WTC11 (cell line): Measurements from ENCODE around the gene KIF6. TPM values are rescaled to one million over a fixed set of nuclear protein-coding genes. Genes with fewer than 3 reads are reported as not detected.
A peak's percentile ranks its signal among the peaks of the same experiment; 100 is the strongest.

ENCODE experiments used
- ATAC-seq: fragments of 200-7000 bp; cut with Tn5 transposase; 2 replicates; pipeline ENCODE4 v1.10.0; 2021; ENCODE audit warnings: mild to moderate bottlenecking, moderate library complexity
- Bru-seq: library from RNA; stranded (reverse); fragments of 400-500 nt; gene quantifications from one replicate; lab custom pipeline; 2021; lab: Mats Ljungman, UMichigan
- CTCF ChIA-PET: fragments of 300-600 bp; sonication (Branson Sonifier 250); formaldehyde crosslinking; loops from one replicate; lab custom pipeline; 2021; ENCODE audit warnings: antibody characterized with exemption; lab: Charles Lee
- POLR2A ChIA-PET: fragments of 350-600 bp; sonication (Branson Sonifier 250); formaldehyde crosslinking; loops from one replicate; lab custom pipeline; 2021; ENCODE audit warnings: antibody characterized with exemption; lab: Charles Lee
- DNase-seq: peaks from one replicate; pipeline ENCODE4 v3.0.0; 2021; ENCODE audit warnings: low spot score
- H3K27ac Mint-ChIP-seq: 2 replicates; pipeline ENCODE4 v1.8.0; 2021; ENCODE audit warnings: mixed read lengths
- H3K27me3 Mint-ChIP-seq: 2 replicates; pipeline ENCODE4 v1.8.0; 2021; ENCODE audit warnings: low read depth, mild to moderate bottlenecking, moderate library complexity, mixed read lengths
- H3K36me3 Mint-ChIP-seq: 2 replicates; pipeline ENCODE4 v1.8.0; 2021; ENCODE audit warnings: mixed read lengths
- H3K4me1 Mint-ChIP-seq: 2 replicates; pipeline ENCODE4 v1.8.0; 2022; ENCODE audit warnings: mixed read lengths
- H3K4me3 Mint-ChIP-seq: 2 replicates; pipeline ENCODE4 v1.8.0; 2021; ENCODE audit warnings: mild to moderate bottlenecking, moderate library complexity, mixed read lengths
- H3K9me3 Mint-ChIP-seq: 2 replicates; pipeline ENCODE4 v1.8.0; 2021; ENCODE audit warnings: mixed read lengths
- ATF1 ChIP-seq: sonication (generic); formaldehyde crosslinking; IDR thresholded peaks from 2 replicates; pipeline ENCODE4 v1.8.1; 2023; ENCODE audit warnings: mild to moderate bottlenecking, moderate library complexity, missing genetic modification reagents
- FOXJ3 ChIP-seq: sonication (generic); formaldehyde crosslinking; IDR thresholded peaks from 2 replicates; pipeline ENCODE4 v1.9.0; 2021; ENCODE audit warnings: missing genetic modification reagents, mild to moderate bottlenecking, borderline replicate concordance
- FOXK1 ChIP-seq: sonication (generic); formaldehyde crosslinking; IDR thresholded peaks from 2 replicates; pipeline ENCODE4 v1.8.0; 2022; ENCODE audit warnings: mild to moderate bottlenecking, moderate library complexity, missing genetic modification reagents
- FOXP1 ChIP-seq: sonication (generic); formaldehyde crosslinking; IDR thresholded peaks from 2 replicates; pipeline ENCODE4 v1.8.0; 2022; ENCODE audit warnings: missing genetic modification reagents, mild to moderate bottlenecking, moderate library complexity, borderline replicate concordance
- GRHL2 ChIP-seq: fragments of 250-450 bp; sonication (Bioruptor Pico); IDR thresholded peaks from 2 replicates; pipeline ENCODE4 v1.8.0; 2022; ENCODE audit warnings: mild to moderate bottlenecking, moderate library complexity; ENCODE audit not compliant: insufficient replicate concordance, severe bottlenecking
- HMGXB4 ChIP-seq: sonication (generic); formaldehyde crosslinking; IDR thresholded peaks from 2 replicates; pipeline ENCODE4 v1.8.1; 2023; ENCODE audit warnings: mild to moderate bottlenecking, moderate library complexity, missing genetic modification reagents
- IRF2 ChIP-seq: sonication (generic); formaldehyde crosslinking; IDR thresholded peaks from 2 replicates; pipeline ENCODE4 v1.8.0; 2022; ENCODE audit warnings: low read depth, missing genetic modification reagents, borderline replicate concordance
- KAT7 ChIP-seq: sonication (generic); formaldehyde crosslinking; IDR thresholded peaks from 2 replicates; pipeline ENCODE4 v1.8.1; 2023; ENCODE audit warnings: missing genetic modification reagents, mild to moderate bottlenecking, borderline replicate concordance
- MAX ChIP-seq: sonication (generic); formaldehyde crosslinking; IDR thresholded peaks from 2 replicates; pipeline ENCODE4 v1.8.0; 2022; ENCODE audit warnings: mild to moderate bottlenecking, missing genetic modification reagents
- NR3C1 ChIP-seq: sonication (generic); formaldehyde crosslinking; conservative IDR thresholded peaks from 2 replicates; pipeline ENCODE4 v1.8.1; 2023; ENCODE audit warnings: low read depth, mild to moderate bottlenecking, missing genetic modification reagents
- PRRX2 ChIP-seq: fragments of 250-450 bp; sonication (Bioruptor Pico); IDR thresholded peaks from 2 replicates; pipeline ENCODE4 v1.8.0; 2021; ENCODE audit warnings: mild to moderate bottlenecking
- SMAD3 ChIP-seq: sonication (generic); formaldehyde crosslinking; IDR thresholded peaks from 2 replicates; pipeline ENCODE4 v1.8.0; 2022; ENCODE audit warnings: missing genetic modification reagents, mild to moderate bottlenecking, borderline replicate concordance
- STAT6 ChIP-seq: sonication (generic); formaldehyde crosslinking; conservative IDR thresholded peaks from 2 replicates; pipeline ENCODE4 v1.8.1; 2023; ENCODE audit warnings: mild to moderate bottlenecking, low read depth, missing genetic modification reagents, moderate library complexity
- TEAD1 ChIP-seq: sonication (generic); formaldehyde crosslinking; IDR thresholded peaks from 2 replicates; pipeline ENCODE4 v1.8.0; 2022; ENCODE audit warnings: mild to moderate bottlenecking, missing genetic modification reagents
- ZBTB21 ChIP-seq: sonication (generic); formaldehyde crosslinking; IDR thresholded peaks from 2 replicates; pipeline ENCODE4 v1.8.1; 2023; ENCODE audit warnings: mild to moderate bottlenecking, missing genetic modification reagents, borderline replicate concordance
- ZMAT4 ChIP-seq: fragments of 250-450 bp; sonication (Bioruptor Pico); IDR thresholded peaks from 2 replicates; pipeline ENCODE4 v1.9.0; 2021; ENCODE audit warnings: mild to moderate bottlenecking
- ZNF219 ChIP-seq: sonication (generic); formaldehyde crosslinking; IDR thresholded peaks from 2 replicates; pipeline ENCODE4 v1.8.0; 2023; ENCODE audit warnings: missing genetic modification reagents, mild to moderate bottlenecking, borderline replicate concordance
- ZNF263 ChIP-seq: sonication (generic); formaldehyde crosslinking; IDR thresholded peaks from 2 replicates; pipeline ENCODE4 v1.8.1; 2022; ENCODE audit warnings: low read depth, mild to moderate bottlenecking, moderate library complexity, missing genetic modification reagents
- ZNF396 ChIP-seq: fragments of 250-450 bp; sonication (Bioruptor Pico); IDR thresholded peaks from 2 replicates; pipeline ENCODE4 v1.8.0; 2021; ENCODE audit warnings: mild to moderate bottlenecking, moderate library complexity, borderline replicate concordance
- ZNF423 ChIP-seq: fragments of 250-450 bp; sonication (Bioruptor Pico); IDR thresholded peaks from 2 replicates; pipeline ENCODE4 v2.1.2; 2022; ENCODE audit warnings: mild to moderate bottlenecking, moderate library complexity
- ZNF512 ChIP-seq: sonication (generic); formaldehyde crosslinking; IDR thresholded peaks from 2 replicates; pipeline ENCODE4 v1.8.1; 2022; ENCODE audit warnings: missing genetic modification reagents, borderline replicate concordance
- long read RNA-seq, 3 experiments: library from RNA in 1 of 3; library from capped mRNA in 1 of 3; library from polyadenylated mRNA in 1 of 3; unstranded in 2 of 3; stranded (forward) in 1 of 3; transcript quantifications; one replicate each; pipeline ENCODE4 v2.0.0, GENCODE V29; 2021
- total RNA-seq: library from RNA; stranded (reverse); gene quantifications from 3 replicates; pipeline ENCODE4 v1.2.3, GENCODE V29; 2021
- TF ChIP-seq, protein P1 (sequence below): sonication (generic); formaldehyde crosslinking; IDR thresholded peaks from 2 replicates; pipeline ENCODE4 v1.8.0; 2022; ENCODE audit warnings: mild to moderate bottlenecking, missing genetic modification reagents

The KIF6 gene, protein sequence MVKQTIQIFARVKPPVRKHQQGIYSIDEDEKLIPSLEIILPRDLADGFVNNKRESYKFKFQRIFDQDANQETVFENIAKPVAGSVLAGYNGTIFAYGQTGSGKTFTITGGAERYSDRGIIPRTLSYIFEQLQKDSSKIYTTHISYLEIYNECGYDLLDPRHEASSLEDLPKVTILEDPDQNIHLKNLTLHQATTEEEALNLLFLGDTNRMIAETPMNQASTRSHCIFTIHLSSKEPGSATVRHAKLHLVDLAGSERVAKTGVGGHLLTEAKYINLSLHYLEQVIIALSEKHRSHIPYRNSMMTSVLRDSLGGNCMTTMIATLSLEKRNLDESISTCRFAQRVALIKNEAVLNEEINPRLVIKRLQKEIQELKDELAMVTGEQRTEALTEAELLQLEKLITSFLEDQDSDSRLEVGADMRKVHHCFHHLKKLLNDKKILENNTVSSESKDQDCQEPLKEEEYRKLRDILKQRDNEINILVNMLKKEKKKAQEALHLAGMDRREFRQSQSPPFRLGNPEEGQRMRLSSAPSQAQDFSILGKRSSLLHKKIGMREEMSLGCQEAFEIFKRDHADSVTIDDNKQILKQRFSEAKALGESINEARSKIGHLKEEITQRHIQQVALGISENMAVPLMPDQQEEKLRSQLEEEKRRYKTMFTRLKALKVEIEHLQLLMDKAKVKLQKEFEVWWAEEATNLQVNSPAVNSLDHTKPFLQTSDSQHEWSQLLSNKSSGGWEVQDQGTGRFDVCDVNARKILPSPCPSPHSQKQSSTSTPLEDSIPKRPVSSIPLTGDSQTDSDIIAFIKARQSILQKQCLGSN
- 0.53 to 0.92 TPM (median 0.57 TPM) in 3 replicates for total RNA-seq
- percentile 21 among the genes with signal in this experiment for Bru-seq, nascent RNA
- long read RNA-seq, experiment 1, partial matches to known transcripts = 0 of 1 reads
- long read RNA-seq, experiment 1, other reads (novel, unspliced or antisense) = 1 of 1 reads
- long read RNA-seq, experiment 2, partial matches to known transcripts = 1 of 1 reads
- long read RNA-seq, experiment 2, other reads (novel, unspliced or antisense) = 0 of 1 reads
- long read RNA-seq, experiment 3, partial matches to known transcripts = 0 of 6 reads
- long read RNA-seq, experiment 3, other reads (novel, unspliced or antisense) = 6 of 6 reads

DNA sequence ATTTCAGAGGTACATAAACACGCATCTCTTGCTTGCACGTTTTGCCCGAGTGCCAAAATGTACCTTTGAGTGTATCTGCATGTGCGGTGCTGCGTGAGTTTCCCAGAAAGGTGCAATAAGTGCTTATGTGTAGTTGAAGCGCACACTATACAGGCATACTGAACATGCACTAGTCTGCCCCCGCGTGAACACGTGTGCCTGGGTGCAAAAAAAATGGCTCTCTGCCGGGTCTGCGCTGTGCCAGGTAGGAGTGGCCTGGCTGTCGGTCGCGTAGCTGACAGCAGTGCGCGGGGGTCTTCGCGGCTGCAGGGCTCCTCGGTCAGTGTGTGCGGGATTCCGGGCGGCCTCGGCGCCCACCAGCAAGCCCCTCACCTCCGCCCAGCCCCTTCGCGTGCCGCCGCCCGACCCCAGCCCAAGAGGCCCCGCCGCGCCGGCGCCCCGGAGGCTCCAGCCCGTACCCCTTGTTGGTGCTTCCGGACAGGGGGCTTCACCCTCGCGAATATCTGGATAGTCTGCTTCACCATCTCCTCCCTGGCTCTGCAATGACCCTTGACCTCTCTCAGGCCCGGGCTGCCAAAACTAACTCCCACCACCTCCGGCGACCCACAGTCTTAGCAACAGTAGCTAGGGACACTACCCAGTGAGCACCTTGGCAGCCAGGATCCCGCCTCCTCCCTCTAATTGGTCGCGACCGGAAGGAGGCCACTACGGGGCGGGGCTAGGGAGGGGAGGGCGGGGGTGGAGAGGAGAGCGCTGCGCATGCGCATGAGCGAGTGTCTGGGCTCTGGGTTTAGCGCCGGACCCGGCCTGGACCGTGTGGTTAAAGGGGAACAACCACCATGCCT, at the start of gene KIF6:
TSS of gene KIF6 (minus strand) at position 622 of the 845 bp plus-strand sequence. CDS start at position 524, 98 bp downstream.
- ATAC-seq = peak; percentile 99
- peak; percentile 94 for DNase-seq
- Mint-ChIP-seq H3K9me3 (no peaks in the 10 kb centered on the region), H3K27ac (peak within 1 kb of the TSS; percentile 81), H3K27me3 (no peaks in the 10 kb centered on the region), H3K4me1 (peaks cover 2% of the 10 kb centered on the region; the same call in 1 of the 2 replicates), H3K4me3 (peak within 1 kb of the TSS; percentile 95), H3K36me3 (no peaks in the 10 kb centered on the region)
- CTCF ChIA-PET = interaction anchor here (0.6 to 1.2 kb wide), 2 partner anchors 141 to 273 kb away, joined by 3 to 4 read pairs; no protein-coding TSS in a partner anchor
- POLR2A ChIA-PET = interaction anchor here (0.5 to 0.7 kb wide), 2 partner anchors 9 to 195 kb away, joined by 4 to 5 read pairs; no protein-coding TSS in a partner anchor
- TF ChIP-seq TEAD1 (CRISPR knock-in tag) (no peak), ZBTB21 (CRISPR knock-in tag) (no peak), SMAD3 (CRISPR knock-in tag) (no peak), GRHL2 (CRISPR knock-in tag) (no peak), ZNF396 (CRISPR knock-in tag) (no peak), MAX (peak; percentile 77), PRRX2 (CRISPR knock-in tag) (no peak), ZNF219 (no peak), ATF1 (CRISPR knock-in tag) (no peak), STAT6 (no peak), IRF2 (no peak), KAT7 (CRISPR knock-in tag) (no peak), ZMAT4 (CRISPR knock-in tag) (no peak), FOXP1 (CRISPR knock-in tag) (0 out of 2 replicates have a peak, but pooled peaks have one; percentile 24), ZNF423 (CRISPR knock-in tag) (no peak), ZNF512 (CRISPR knock-in tag) (no peak), FOXK1 (peak; percentile 58; the same call in 1 of the 2 replicates), HMGXB4 (CRISPR knock-in tag) (no peak), FOXJ3 (CRISPR knock-in tag) (no peak), NR3C1 (no peak), ZNF263 (CRISPR knock-in tag) (no peak)
- TF ChIP-seq, protein P1, sequence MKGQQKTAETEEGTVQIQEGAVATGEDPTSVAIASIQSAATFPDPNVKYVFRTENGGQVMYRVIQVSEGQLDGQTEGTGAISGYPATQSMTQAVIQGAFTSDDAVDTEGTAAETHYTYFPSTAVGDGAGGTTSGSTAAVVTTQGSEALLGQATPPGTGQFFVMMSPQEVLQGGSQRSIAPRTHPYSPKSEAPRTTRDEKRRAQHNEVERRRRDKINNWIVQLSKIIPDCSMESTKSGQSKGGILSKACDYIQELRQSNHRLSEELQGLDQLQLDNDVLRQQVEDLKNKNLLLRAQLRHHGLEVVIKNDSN (CRISPR knock-in tag) = peak; percentile 52; the same call in 1 of the 2 replicates
